ENCODE measurements around the gene EFCAB6. TPM values are rescaled to one million over a fixed set of nuclear protein-coding genes. Genes with fewer than 3 reads are reported as not detected.

EFCAB6 gene
- total RNA-seq, 2 donors from 2014 or later = 0.58 to 1.1 TPM

DNA sequence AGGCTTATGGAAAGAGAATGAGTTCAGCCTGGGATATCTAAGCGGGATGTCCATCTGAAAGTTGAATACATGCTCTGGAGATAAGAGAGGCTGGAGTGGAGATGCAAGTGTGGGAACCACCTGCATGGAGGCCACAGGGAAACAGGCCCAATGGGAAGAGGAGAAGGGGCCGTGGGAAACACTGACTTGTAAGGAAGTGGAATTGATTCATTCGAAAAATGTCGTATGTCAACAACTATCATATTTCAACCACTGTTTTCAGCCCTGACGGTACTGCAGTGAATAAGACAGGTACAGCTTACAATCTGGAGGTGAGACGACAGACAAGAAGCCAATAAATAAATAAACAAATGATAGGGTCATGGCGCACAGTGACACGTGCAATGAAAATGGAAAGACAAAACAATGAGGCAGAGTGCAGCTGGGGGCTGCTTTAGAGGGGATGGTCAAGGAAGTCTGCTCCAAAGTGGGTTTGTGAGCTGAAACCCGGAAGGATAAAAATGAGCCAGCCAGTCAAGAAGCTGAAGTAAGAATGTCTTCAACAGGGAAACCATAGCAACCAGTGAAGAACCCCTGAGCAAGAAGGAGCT, 35.9 kb downstream of the EFCAB6 start:
- DNase-seq (no peak), ATAC-seq (no peak)
- intact Hi-C loops (cut with DNase I, micrococcal nuclease) = no loop called here

DNA sequence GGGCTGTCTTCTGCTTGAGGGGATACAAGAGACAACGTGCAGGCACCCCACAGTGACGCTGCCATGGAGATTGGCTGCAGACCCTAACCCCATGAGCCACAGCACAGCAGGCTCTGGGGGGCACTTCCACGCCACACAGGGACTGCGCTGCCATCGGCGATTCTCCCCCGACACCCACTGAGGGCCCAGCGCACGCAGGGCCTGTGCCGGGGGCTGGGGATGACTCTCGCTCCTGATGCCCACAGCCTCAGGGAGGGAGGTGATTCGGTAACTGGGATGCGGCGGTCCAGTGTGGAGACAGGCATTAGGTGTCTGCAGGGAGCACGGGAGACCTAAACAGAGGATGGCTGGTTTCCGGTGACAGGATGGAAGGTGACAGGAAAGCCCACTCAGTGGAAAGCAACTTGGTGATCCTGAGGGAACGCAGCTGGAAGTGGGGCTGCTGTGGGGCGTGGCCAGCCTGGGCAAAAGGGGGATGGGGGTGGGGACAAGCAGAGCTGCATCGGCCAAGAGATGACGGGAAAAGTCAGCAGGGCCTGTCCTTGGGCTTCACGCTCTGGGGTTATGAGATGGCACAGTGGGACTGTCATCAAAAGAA, 37.7 kb downstream of the EFCAB6 start:
- intact Hi-C loops (cut with DNase I, micrococcal nuclease) = no loop called here
- ATAC-seq = no peak
- DNase-seq = no peak

DNA sequence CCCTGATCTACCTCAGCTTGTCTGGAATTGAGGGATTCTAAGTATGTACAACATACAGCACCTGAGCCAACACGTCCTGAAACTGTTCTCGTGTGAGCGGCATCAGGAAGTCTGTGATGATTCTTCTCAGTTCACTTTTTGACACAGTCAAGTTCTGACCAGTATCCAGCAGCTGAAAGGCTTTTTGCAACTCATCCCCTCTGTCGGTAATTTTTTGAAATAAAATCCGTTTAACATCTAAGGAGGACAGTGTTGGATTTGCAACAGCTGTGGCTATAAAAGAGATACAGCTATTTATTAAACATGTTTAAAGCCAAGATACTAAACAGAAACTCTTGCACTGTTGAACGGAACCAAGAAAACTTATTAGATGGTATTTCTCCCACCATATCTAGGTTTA, 39.3 kb downstream of the EFCAB6 start:
- no peak for ATAC-seq
- intact Hi-C loops (cut with DNase I, micrococcal nuclease) = no loop called here
- DNase-seq = no peak

DNA sequence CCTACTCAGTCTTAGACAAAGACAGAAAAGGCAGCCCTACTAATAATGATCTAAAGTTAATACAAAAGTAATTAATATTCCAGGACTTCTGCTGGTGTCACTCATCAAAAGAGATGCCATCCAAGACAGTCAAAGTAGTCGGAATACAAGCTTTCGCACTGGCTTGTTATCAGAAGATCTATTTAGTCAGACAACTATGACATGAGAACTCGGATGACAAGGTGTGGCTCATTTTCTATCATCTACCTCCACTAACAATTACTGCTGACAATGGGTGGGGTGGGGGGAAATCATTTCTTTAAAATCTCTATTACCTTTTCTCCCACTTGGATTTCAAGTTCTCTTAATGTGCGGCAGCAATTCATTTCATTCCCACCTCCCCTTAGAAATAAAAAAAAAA, 56.7 kb downstream of the EFCAB6 start:
- ATAC-seq = no peak
- DNase-seq = no peak
- intact Hi-C loops (cut with DNase I, micrococcal nuclease) = no loop called here

DNA sequence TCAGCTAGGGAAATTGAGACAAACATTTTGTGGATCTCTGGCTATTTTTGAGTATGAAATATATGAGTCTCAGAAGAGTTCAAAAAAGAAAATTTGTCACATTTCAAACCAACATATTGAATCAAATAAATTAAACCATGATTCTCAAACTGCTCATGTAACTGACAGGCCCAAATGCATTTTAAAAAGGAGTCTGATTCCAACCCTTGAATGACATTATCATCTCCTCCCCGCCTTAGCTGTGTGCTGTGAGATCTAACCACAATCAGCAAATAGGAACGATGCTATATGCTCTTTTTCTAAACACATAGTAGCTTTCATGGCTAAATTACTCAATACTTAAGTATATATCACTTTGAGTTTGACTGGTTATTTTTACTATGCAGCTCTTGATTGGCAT, 57.1 kb downstream of the EFCAB6 start:
- intact Hi-C loops (cut with DNase I, micrococcal nuclease) = no loop called here
- ATAC-seq = no peak
- no peak for DNase-seq

DNA sequence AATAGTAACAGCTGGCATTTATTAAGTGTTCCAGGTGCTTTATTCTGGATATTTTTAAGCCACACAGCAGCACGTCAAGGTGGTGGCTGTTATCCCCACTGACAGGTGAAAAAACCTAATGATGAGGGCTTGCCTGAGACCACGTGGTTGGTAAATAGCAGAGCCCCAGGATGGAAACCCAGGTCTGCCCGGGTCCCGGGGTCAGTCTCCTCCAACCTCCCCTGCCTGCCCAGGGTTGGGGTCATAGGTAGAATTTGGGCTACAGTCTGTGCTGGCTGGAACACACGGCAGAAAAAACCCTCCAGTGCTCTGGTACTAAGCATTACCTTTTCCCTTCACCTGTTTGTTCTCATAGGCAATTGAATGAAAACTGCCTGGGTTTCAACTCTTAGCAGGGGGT, 57.9 kb downstream of the EFCAB6 start:
- ATAC-seq = no peak
- intact Hi-C loops (cut with DNase I, micrococcal nuclease) = no loop called here
- no peak for DNase-seq

DNA sequence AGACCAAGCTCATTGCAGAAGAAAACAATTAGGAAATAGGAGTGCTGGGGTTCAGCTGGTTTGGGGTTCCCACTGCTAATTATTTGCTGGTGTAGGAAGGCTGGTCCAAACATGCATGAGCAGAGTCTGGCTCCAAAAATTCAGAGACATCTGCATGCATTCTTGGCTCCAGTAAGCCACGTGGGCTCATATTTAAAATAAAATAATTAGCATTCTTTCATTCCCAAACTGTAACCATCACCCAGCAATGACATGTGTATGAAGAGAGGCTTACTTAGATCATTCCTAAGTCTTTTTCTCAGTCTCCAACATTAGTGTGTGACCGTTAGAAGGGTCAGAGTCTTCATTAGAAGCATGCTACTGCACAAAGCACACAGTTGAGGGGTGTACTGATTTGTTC, 58.4 kb downstream of the EFCAB6 start:
- no peak for DNase-seq
- no peak for ATAC-seq
- intact Hi-C loops (cut with DNase I, micrococcal nuclease) = no loop called here

DNA sequence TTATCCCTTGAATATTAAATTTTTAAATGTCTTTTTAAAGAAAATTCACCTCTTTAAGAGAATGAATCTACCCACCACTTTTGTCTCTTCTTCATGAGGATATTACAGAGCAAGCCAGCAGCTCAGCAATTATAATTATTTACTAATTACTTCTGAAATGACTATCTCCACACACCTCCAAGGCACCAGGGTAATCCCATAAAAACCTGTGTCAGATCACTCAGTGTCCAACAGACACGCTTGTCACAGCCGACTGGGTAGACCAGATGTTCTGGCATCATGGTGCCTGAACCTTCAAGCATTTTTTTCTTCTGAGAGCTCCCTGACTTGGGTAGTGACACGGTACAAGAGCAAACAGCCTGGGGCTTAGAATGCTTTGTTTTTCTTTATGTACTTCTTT, 61.4 kb downstream of the EFCAB6 start:
- DNase-seq = no peak
- no peak for ATAC-seq
- intact Hi-C loops (cut with DNase I, micrococcal nuclease) = no loop called here

DNA sequence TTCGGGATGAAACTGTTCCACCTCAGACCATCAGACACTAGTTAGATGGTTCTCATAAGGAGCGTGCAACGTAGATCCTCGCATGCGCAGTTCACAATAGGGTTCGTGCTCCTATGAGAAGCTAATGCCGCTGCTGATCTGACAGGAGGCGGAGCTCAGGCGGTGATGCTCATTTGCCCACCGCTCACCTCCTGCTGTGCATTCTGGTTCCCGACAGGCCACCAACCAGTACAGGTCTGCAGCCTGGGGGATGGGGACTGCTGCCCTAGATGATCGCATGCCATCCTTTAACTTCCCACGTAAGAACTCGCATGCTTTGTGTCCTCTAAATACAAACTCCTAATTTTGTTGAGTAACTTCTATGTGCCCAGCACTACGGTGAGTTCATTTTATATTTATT, 62.6 kb downstream of the EFCAB6 start:
- ATAC-seq = no peak
- intact Hi-C loops (cut with DNase I, micrococcal nuclease) = no loop called here

DNA sequence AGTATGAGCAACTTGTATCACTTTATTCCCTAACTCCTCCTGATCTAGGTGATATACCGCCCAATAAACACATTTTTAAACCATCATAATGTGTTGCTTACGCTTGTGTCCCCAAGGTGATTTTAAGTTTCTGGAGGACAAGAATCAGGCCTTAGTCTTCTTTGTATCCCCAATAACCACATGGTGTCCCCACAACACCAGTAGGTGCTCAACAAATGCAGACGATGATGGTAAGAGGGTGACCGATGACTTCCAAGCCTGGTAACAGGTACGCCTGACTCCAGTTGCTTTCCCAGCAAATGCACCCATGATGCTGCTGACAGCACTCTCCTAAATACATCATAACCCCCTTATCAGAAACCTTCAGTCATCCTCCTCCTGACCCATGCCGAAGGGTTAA, 64.2 kb downstream of the EFCAB6 start:
- intact Hi-C loops (cut with DNase I, micrococcal nuclease) = no loop called here
- ATAC-seq (no peak), DNase-seq (no peak)

More for the DNA sequence above, 62.6 kb downstream of the EFCAB6 start:
- DNase-seq = no peak

DNA sequence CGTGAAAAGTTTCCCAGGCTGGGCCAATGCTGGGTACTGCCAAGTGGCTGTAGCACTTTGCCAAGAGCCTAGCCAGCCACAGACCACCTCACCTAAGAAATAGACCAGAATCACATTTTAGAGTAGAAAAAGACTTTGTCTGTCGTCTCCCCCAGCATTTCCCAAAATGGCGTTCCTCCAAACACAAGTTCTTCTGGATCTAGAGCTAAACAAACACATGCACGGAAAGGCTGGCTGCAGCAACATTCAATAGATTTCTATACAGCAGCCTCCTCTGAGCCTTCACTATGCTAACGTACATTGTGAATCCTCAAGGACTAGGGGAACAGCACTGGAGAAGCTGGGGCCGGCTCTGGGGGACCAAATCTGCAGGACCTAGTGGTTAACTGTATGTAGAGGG, 65.0 kb downstream of the EFCAB6 start:
- intact Hi-C loops (cut with DNase I, micrococcal nuclease) = no loop called here
- ATAC-seq (no peak), DNase-seq (no peak)

DNA sequence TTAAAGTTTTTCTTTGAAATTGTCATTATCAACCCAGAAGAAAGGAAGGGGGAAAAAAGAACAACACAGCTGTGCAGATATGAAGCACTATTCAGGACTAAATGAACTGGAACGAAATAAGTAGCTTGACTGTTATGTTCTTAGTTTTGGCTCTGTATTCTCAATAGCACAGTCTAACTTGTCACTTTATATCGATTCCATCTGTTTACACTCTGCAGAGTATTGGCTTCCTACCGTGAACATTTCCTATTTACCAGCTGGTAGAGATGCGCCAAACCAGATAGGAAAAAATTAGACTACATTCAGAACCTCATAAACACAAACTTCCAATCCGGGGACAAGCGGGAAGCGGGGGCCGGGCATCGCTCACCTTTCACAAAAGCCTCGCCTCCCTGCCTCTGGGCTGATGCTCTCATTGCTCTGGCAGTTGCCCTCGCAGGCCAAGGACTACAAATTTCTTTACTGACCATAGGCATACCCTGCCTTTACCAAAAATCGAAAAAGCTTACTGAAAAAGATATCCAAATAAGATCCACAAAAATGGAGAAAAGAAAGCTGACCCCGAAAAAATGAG, 66.2 kb downstream of the EFCAB6 start:
- intact Hi-C loops (cut with DNase I, micrococcal nuclease) = no loop called here
- ATAC-seq (no peak), DNase-seq (no peak)

DNA sequence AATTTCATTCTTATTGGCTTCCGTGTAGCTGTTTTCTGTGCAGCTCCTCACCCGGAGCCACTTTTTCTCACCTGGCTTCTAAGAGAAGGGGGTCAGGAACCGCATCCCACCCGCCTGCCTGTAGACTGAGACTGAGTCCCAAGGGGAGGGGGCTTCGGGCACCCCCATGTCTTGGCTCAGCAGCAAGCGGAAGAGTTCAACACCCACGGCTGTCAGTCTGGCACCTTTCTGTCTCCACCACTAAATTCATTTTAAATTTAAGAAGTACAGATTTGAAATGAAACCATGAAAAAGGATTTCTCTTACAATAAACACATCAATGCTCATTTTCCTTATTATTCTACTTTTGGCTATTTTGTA, 66.7 kb downstream of the EFCAB6 start:
- intact Hi-C loops (cut with DNase I, micrococcal nuclease) = no loop called here
- ATAC-seq (no peak), DNase-seq (no peak)

DNA sequence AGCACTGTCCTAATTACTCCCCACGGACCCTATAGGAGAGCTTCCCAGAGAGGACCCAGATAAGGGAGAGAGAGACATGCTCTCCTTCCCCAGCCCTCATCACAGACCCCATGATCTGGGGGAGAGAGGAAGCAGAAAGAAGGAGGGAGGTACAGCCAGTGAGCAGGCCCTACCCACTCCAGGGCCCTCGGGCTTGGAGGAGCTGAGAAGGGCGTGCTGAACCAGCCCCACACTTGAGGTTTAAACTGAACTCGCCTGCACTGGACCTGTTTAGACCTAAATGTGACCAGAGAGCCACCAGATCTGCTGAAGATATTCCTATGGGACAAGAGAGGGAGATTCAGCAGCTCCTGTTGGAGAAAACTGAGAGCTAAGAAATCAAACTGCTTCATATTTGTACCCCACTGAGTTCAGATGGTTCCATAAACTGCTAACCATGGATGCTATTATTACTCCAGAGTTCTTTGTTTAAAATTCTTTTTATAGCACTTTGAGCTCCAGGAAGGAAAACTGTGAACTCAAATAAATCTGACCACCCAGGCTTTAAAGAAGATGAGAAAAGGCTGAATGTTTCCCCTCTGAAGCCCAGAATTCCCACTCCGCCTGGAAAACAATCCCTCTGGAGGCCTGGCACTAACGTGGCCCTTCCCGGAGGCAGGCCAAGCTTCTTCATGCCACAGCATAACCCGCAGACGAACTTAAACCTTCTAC, 67.2 kb downstream of the EFCAB6 start:
- intact Hi-C loops (cut with DNase I, micrococcal nuclease) = no loop called here
- DNase-seq (no peak), ATAC-seq (no peak)

DNA sequence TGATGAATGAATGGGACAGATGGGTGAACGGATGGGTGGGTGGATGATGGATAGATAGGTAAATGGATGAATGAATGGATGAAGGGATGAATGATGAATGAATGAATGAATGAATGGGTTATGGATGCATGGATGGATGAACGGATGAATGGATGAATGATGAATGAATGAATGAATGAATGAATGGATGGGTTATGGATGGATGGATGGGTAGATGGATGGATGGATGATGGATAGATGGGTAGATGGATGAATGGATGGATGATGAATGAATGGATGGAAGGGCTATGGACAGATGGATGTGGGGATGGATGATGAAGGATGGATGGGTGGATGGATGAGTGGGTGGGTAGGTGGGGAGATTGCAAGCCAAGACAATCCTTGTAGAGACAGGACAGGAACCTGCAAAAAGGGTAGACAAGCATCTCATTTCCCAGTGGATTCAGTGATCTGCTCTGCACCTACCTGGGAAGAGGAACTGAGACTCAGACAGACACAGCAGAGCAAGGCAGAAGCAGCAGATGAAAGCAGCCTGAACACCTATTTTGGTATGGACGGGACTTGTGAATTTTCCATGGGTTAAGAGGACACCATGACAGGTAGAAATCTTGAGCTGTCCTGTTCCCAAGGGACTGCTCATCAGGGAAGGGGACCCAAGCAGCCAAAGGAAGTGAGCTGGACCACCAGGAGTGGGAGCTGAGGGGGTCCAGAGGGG, 68.0 kb downstream of the EFCAB6 start:
- ATAC-seq (no peak), DNase-seq (no peak)
- intact Hi-C loops (cut with DNase I, micrococcal nuclease) = no loop called here

DNA sequence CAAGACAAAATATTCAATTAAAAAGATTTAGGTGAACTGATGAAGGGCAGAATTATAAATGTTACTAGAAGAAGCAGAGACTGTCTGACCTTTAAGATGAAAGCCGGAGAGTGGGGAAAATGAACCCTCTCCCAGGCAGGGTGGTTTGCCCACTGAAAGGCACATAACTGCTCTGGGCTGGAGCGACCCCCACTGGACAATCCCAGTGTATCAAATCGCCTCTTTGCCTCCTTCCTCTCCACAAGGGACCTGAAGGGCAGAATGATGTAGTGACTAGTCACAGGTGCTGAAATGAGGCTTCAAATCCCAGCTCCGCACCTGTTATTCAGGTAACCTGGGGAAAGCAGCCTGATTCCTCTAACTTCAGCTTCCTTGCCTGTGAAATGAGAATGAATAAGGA, 69.0 kb downstream of the EFCAB6 start:
- DNase-seq = no peak
- intact Hi-C loops (cut with DNase I, micrococcal nuclease) = no loop called here
- no peak for ATAC-seq

DNA sequence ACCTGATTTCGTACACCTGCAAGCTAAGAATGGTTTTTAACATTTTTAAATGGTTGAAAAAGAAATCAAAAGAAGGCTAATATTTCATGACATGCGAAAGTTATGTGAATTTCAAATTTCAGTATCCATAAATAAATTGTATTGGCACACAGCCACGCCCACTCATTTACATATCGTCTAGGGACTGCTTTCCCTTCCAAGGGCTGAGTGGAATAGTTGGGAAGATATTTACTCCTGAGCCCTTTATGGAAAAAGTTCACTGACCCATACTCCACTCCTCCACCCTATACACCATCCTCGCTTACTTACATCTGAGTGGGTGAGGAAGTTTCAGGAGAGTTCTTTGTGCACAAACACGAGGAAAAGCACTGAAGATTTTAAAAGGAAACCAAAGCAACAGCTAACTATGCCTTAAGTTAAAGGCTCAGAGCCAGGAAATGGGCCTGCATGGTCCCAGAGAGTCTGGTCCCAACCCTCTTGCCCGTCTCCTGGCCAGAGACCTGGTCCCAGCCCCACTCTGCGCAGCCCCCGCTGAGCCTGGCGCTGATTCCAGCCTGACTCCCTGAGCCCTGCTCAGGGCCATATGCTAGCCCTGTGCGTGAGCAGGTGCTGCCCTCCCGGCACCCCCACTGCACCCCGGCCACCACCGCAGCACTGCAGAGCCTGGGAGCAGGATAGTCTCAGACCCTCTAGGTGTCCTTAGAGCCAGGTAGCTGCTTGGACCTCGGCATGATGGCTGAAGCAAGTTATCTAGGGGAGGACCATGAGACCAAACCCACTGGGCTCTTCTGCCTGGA, 69.8 kb downstream of the EFCAB6 start:
- intact Hi-C loops (cut with DNase I, micrococcal nuclease) = no loop called here
- no peak for DNase-seq
- ATAC-seq = no peak

DNA sequence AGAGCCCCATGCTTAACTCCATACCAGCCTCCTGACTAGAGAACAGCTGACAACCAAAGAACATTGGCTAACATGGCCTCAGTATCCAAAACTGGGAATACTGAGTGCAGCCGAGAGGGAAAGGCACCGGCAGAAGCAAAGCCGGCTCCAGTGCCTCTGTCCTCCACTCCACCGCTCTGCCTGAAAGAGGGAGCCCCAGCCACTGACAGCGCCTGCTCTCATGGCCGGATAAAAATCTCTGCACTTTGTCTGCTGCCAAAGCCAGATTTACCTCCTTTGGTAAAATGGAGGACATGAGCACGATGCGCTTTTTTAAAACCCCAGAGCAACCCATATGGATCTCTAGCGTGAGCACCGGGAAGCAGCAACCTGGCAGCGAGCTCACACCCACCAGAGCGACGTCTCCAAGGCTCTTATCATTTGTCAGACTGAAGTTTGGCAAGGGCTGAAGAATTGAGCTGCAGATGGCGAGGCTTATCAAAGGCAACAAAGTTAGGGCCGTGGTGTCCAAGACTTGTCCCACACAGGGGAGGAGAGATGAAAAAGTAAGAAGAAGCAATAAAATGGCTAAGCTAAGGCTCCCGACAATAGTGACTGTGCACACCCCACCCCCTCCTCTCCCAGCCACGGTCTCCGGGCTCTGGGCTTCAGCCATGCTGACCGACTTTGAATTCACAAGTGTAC, 71.4 kb downstream of the EFCAB6 start:
- ATAC-seq = no peak
- intact Hi-C loops (cut with DNase I, micrococcal nuclease) = no loop called here

More for the DNA sequence above, 71.4 kb downstream of the EFCAB6 start:
- no peak for DNase-seq
